DOHH2 (cell line): ENCODE data around the gene ZNF521.

Source experiments
- CTCF ChIP-seq: fragments of 200-600 bp; sonication (generic); IDR thresholded peaks from one replicate; pipeline ENCODE4 v1.5.1; 2014; ENCODE audit warnings: antibody characterized with exemption, mild to moderate bottlenecking, low read depth, low read length; ENCODE audit not compliant: poor library complexity, severe bottlenecking
- EZH2phosphoT487 ChIP-seq: fragments of 200-600 bp; sonication (generic); IDR thresholded peaks from 2 replicates; pipeline ENCODE4 v1.6.1; 2017; ENCODE audit warnings: borderline replicate concordance, mild to moderate bottlenecking, antibody characterized with exemption, low read length, moderate library complexity, mixed read lengths

- TF ChIP-seq CTCF: no peak
- no peak for TF ChIP-seq EZH2phosphoT487
These were observed 174.3 kb downstream of the ZNF521 start for GRCh38 chr18:25177631-25178030.
